ENCODE results near the gene DMBX1.

The DMBX1 gene

DNA sequence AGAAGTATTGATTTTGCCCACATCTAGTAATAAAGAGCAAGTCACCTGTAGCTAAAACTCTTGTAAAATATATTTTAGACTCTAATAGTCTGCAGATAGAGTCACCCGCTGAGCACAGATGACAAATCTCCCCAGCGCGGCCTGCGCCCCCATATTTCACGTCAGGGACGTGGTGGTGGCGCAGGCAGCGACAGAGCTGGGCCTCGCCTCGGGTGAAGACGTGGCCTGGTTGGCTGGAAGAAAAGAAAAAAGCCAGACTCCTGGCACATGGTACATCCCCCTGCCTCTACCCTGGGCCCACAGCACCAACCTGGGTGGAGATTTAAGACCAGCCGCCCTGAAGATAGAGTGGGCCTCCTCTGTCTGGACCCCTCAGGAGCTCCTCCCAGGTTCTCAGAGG lies 6.0 kb upstream of the DMBX1 start:
- DNase-seq (ENCODE audit: low read depth in 2 of 2), result no peak

DNA sequence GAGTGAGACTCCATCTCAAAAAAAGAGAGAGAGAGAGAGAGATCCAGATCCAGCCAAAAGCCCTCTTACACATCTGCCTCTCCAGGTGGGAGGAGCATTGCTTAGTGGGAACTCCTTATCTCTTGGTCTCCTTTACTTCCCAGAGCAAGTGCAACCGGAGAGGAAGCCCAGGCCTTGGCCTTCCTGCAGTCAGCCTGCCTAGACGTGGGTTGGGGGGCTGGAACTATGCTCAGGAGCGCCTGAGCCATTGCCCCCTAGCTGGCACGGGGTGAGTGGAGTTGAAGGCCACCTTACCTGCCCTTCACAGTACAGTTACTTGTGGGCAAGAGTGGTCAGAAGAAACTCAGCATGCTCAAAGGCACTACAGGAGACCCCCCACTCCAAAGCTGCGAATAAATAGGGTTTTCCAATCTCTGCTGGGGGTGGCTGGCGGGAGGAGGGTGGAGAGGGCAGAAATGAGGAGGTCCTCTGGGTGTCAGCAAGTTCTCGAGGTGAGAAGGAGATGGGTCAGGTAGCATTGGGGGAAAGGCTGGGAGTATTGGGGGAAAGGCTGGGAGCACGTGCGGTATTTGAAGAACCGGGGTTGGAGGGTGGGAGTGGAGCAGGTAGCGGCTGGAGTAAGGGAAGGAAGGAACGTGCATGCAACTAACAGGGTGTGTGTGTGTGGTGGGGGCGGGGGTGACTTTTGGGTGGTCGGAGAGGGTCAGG lies 4.7 kb upstream of the DMBX1 start:
- no peak for DNase-seq (ENCODE audit: low read depth in 2 of 2)

GRCh38 chr1:46485564-46486431 lies 3.8 kb upstream of the DMBX1 start:
- DNase-seq (ENCODE audit: low read depth in 2 of 2), result no peak

DNA sequence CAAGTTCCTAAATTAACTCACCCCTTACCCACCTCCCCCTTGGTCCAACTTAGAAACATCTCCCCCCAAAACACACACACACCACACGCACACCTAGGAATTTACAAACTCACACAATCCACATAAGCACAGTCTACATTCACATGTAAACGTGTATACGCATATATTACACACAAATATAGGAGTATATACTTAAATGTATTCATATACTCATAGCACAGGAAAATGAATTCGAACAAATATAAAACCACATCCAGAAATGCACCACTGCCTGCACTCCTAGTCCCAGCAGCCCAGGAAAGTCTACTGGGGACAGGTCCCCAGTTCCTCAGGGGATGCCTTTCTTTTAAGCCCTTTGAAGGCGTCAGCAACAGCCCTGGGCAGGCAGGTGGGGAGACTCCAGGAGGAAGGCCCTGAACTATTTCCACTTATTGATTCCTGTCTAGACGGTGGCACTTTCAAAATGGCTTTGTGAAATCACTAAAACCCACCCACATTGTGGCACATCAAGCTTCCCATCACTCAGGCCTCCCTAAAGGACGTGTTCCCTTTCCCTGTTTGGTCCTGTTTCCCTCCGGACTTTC lies 3.1 kb upstream of the DMBX1 start:
- DNase-seq (ENCODE audit: low read depth in 2 of 2), result no peak

DNA sequence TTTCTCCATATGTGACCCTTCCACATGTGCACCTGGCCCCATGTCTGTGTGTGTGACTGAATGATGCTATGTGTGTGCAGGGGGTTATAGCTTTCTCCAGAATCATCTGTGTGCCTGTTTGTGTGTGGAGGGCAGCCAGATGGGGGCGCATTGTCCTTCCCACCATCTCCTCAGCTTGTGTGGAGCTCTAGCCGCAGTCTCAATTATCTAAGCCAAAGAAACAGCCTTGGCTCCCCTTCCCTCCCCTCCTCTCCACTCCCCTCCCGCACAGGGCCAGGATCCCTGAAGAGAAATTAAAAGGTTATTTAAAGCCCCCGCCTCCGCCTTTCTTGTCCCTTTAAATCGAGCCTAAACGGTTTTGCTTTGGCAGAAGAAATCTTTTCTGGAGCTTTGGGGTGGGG lies 1.8 kb upstream of the DMBX1 start:
- DNase-seq (ENCODE audit: low read depth in 2 of 2), result no peak

GRCh38 chr1:46488343-46489168 lies 1.1 kb upstream of the DMBX1 start:
- no peak for DNase-seq (ENCODE audit: low read depth in 2 of 2)

DNA sequence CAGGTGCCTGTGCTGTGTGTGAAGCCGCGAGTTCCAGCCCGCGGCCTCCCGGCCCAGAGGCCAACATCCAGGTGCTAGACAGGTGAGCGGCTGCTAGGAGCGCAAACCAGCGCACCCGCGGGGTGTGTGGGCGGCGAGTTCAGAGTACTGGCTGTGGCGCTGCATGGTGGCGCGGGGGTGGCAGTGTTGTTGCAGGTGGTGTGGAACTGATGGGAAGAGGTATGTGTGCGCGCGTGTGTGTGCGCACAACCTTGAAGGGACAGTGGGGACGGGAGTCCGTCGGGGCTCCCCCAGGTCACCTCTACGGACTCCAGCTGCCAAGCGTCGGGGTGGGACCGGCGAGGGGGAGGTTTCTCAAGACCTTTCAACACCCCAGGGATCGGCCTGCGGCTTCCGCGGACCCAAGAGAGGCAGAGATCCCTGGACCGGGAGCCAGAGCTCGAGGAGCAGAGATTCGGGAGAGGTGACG lies 433 bp upstream of the DMBX1 start:
- peak in 1 of 2 donors; percentile 12 for DNase-seq (ENCODE audit: low read depth in 2 of 2)

GRCh38 chr1:46490406-46490655 lies 695 bp downstream of the DMBX1 start:
- no peak for DNase-seq (ENCODE audit: low read depth in 2 of 2)

- no peak for DNase-seq (ENCODE audit: low read depth in 2 of 2)
These were observed 1.2 kb downstream of the DMBX1 start for GRCh38 chr1:46490656-46491442.

- no peak for DNase-seq (ENCODE audit: low read depth in 2 of 2)
These were observed 2.0 kb downstream of the DMBX1 start for GRCh38 chr1:46491443-46492268.

GRCh38 chr1:46492269-46492853 lies 2.7 kb downstream of the DMBX1 start:
- DNase-seq (ENCODE audit: low read depth in 2 of 2), result no peak

DNA sequence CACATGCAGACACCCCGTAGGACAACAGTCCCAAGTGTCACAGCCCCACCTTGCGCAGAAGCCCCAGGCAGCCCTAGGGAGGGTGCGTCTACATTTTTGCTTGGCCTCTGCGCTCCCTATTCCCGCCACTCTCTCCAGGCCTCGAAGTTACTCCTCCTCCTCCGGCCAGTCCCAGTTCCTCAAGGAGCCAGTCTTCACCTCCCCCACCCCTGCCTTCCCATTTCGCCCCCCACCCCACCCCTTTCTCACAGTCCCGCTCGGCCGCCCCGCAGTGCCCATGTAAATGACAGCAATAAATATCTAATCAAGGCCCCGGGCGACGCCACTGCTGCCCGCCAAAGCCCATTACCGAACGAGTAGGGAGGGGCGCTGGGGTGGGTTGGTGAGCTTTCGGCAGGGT lies 3.2 kb downstream of the DMBX1 start:
- no peak for DNase-seq (ENCODE audit: low read depth in 2 of 2)

GRCh38 chr1:46493316-46494032 lies 3.8 kb downstream of the DMBX1 start:
- DNase-seq (ENCODE audit: low read depth in 2 of 2), result no peak

GRCh38 chr1:46494910-46495309 lies 5.3 kb downstream of the DMBX1 start:
- no peak for DNase-seq (ENCODE audit: low read depth in 2 of 2)

- no peak for DNase-seq (ENCODE audit: low read depth in 2 of 2)
These were observed 6.1 kb downstream of the DMBX1 start for GRCh38 chr1:46495778-46496177.

- DNase-seq (ENCODE audit: low read depth in 2 of 2), result no peak
These were observed 6.9 kb downstream of the DMBX1 start for GRCh38 chr1:46496505-46496904.

- DNase-seq (ENCODE audit: low read depth in 2 of 2), result no peak
These were observed 7.4 kb downstream of the DMBX1 start for GRCh38 chr1:46497020-46497419.

DNA sequence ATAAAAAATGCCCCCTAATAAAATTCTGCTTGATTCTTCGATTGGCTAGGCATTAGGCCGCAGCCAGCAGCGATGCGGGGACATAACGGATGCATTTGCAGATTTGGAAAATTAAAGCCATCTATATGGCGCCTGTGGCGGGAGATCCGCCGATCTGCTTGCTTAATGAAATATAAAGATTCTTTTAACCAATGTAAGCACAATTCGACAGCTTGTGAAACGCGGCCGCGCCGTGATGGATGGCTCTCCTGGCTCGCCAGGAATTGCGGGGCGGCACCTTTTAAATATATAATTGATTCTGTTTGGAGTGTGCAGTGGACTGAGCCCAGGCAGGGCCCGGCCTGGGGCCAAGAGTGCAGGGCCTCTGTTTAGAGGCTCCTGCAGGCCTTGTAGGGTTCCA lies 8.0 kb downstream of the DMBX1 start:
- DNase-seq (ENCODE audit: low read depth in 2 of 2), result no peak

GRCh38 chr1:46501528-46501927 lies 11.9 kb downstream of the DMBX1 start:
- no peak for DNase-seq (ENCODE audit: low read depth in 2 of 2)

Measured in stimulated activated CD4-positive, alpha-beta T cell treated with anti-CD3 and anti-CD28 coated beads, Interleukin-1b, Interleukin-23, amount 100 ng/mL, for 1 hour (primary cell).